Measurements from ENCODE around the gene STK39. TPM values are rescaled to one million over a fixed set of nuclear protein-coding genes. Genes with fewer than 3 reads are reported as not detected.
A peak's percentile ranks its signal among the peaks of the same experiment; 100 is the strongest.

STK39 gene
- total RNA-seq, 1 experiment from 2014 or later = 22.1 TPM

GRCh38 chr2:168116448-168116847 lies 130.9 kb downstream of the STK39 start:
- WGBS (ENCODE audit: extremely low coverage, insufficient read length, low lambda C conversion rate) = no CpG with 5 or more reads among the region's 2 CpGs
- Histone ChIP-seq H3K9me3 (ENCODE audit: control insufficient read depth, low read depth, low read length) (no peaks in the 10 kb centered on the region), H3K79me2 (ENCODE audit: insufficient read depth, low read length) (no peaks in the 10 kb centered on the region)

More at GRCh38 chr2:168116448-168116847, 130.9 kb downstream of the STK39 start:
- Histone ChIP-seq H2BK20ac (ENCODE audit: low read depth, low read length, poor library complexity, severe bottlenecking) (no peak overlapping the region), H3K23me2 (ENCODE audit: insufficient read length, low read depth, low read length, poor library complexity, severe bottlenecking) (no peaks in the 10 kb centered on the region), H3K79me1 (ENCODE audit: insufficient read depth, low read depth, low read length, poor library complexity, severe bottlenecking) (no peaks in the 10 kb centered on the region), H3K4me2 (ENCODE audit: insufficient read depth, insufficient read length, low read length) (no peak overlapping the region), H3K18ac (ENCODE audit: insufficient read length, low read depth, low read length) (no peak overlapping the region), H3K23ac (ENCODE audit: insufficient read length, low read depth, low read length) (no peak overlapping the region), H3K14ac (ENCODE audit: insufficient read depth, low read length) (no peak overlapping the region), H3K4ac (ENCODE audit: low read depth, low read length) (no peak overlapping the region), H2BK5ac (ENCODE audit: insufficient read length, low read length) (no peak overlapping the region), H4K91ac (ENCODE audit: insufficient read length, low read depth, low read length) (no peak overlapping the region), H2AFZ (ENCODE audit: low read length) (no peak overlapping the region), H2AK5ac (ENCODE audit: insufficient read length, low read length) (no peak overlapping the region), H3K9ac (ENCODE audit: extremely low read depth, insufficient read length, low read length) (no peak overlapping the region), H2BK12ac (ENCODE audit: insufficient read length, low read depth, low read length) (no peak overlapping the region), H3K4me1 (ENCODE audit: insufficient read depth, low read length) (no peaks in the 10 kb centered on the region), H3K27me3 (ENCODE audit: insufficient read depth, low read length) (no peaks in the 10 kb centered on the region), H4K5ac (ENCODE audit: insufficient read length, low read depth, low read length) (no peak overlapping the region), H4K20me1 (ENCODE audit: control insufficient read depth, insufficient read depth, insufficient read length) (no peaks in the 10 kb centered on the region), H3K27ac (ENCODE audit: insufficient read length, low read depth, low read length) (no peak overlapping the region), H2BK15ac (ENCODE audit: low read depth, low read length) (no peak overlapping the region), H3K56ac (ENCODE audit: insufficient read length, low read depth, low read length) (no peak overlapping the region), H2BK120ac (ENCODE audit: low read depth, low read length, poor library complexity, severe bottlenecking) (no peak overlapping the region), H4K8ac (replicated peaks; ENCODE audit: insufficient read length, low read depth, low read length) (no peak overlapping the region), H3T11ph (ENCODE audit: low read length) (no peak overlapping the region)
- H3K36me3 Mint-ChIP-seq (ENCODE audit: insufficient read depth in 1 of 3, low read depth in 3 of 3) = peaks cover 0 to 7% (median 1%) of the 10 kb centered on the region in 3 experiments; a peak in 2 of 7 replicates
- no peak overlapping the region for H3K27ac Mint-ChIP-seq
- TF ChIP-seq CTCF (conservative IDR thresholded peaks at IDR 0.05) = peak; percentile 50; the same call in 2 of the 3 replicates
- H3K4me3 Mint-ChIP-seq = no peak overlapping the region
- no peaks in the 10 kb centered on the region for H3K27me3 Mint-ChIP-seq (ENCODE audit: low read depth)
- no peaks in the 10 kb centered on the region for H3K9me3 Mint-ChIP-seq
- DNase-seq = peak; percentile 47
- peaks cover 4 to 7% of the 10 kb centered on the region in 2 experiments for H3K4me1 Mint-ChIP-seq
